Erythroblast (primary cell): ENCODE measurements around the gene REM2.
"Not testable (repeated sequence)": the region's sequence is repeated elsewhere in the genome, so short reads cannot be mapped to it uniquely, and the experiment has no call there.

Source experiments
- DNase-seq, 2 experiments: peaks; one replicate each; lab custom pipeline; 2025; lab: John Stamatoyannopoulos, UW
- GATA1 ChIP-seq: IDR thresholded peaks from 2 replicates; pipeline ENCODE4 v1.6.1; 2011; ENCODE audit warnings: low read depth, mild to moderate bottlenecking, control low read depth, low read length, moderate library complexity
- POLR2A ChIP-seq: IDR thresholded peaks from 2 replicates; pipeline ENCODE4 v1.6.1; 2011; ENCODE audit warnings: mild to moderate bottlenecking, low read length

REM2 gene

GRCh38 chr14:22854963-22855724 lies 27.9 kb upstream of the REM2 start:
- TF ChIP-seq GATA1 = no peak
- no peak for TF ChIP-seq POLR2A
- no peak for DNase-seq

- no peak for DNase-seq
- TF ChIP-seq POLR2A (no peak), GATA1 (no peak)
These were observed 26.6 kb upstream of the REM2 start for GRCh38 chr14:22856428-22856827.

DNA sequence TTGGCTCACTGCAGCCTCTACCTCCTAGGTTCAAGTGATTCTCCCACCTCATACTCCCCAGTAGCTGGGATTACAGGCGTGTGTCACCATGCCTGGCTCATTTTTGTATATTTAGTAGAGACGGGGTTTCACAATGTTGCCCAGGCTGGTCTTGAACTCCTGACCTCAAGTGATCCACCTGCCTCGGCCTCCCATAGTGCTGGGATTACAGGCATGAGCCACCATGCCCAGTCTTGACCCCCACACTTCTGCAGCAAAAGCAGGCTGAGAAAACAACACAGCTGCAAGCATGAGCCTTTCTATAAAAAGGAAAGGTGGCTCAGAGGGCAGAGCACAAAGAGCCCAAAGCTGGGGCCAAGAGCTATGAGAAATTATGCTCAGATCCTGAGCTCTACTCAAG lies 22.6 kb upstream of the REM2 start:
- not testable (repeated sequence) for DNase-seq

- no peak for DNase-seq
- TF ChIP-seq GATA1 (no peak), POLR2A (no peak)
These were observed 21.4 kb upstream of the REM2 start for GRCh38 chr14:22861651-22862050.

- no peak for DNase-seq
- no peak for TF ChIP-seq GATA1
- TF ChIP-seq POLR2A = no peak
These were observed 18.0 kb upstream of the REM2 start for GRCh38 chr14:22864979-22865378.

DNA sequence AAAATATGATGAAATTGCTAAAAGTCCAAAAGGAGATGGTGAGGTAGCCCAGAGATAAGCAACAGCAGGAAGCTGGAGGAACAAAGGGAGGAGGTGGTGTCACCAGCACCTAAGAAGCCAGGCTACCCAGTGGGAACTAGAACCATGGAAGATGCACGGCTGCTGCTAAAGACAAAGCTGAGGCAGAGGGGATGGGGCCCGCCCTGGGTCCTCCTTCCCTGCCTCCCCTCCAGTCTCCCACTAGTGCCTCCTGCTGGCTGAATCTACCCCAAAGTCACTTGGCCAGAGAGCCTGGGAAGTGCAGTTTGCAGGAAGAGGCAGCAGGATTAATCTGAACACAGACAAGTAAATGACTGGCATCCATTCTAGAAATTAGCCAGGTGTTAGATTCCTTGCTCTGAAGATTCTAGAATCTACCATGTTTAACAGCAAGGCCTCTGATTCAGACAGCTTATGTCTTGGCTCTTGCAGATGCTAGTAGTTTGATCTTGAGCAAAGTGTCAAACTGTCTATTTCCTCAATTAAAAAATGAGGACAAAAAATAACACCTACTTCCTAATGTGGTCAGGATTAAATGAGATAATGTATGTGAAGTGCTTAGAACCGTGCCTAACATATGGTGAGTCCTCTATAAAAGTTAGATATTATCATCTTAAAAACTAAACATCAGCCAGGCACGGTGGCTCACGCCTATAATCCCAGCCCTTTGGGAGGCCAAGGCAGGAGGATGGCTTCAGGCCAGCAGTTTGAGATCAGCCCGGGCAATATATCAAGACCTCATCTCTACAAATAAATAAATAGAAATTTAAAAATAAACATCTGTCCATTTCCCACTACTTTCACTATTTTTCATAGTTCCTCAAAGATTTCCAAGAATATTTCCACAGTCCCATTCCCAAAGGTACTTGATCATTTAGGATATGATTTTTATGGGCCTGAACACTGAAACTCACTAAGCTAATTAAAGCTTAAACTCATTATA lies 17.3 kb upstream of the REM2 start:
- TF ChIP-seq POLR2A (no peak), GATA1 (no peak)
- peak; percentile 47 for DNase-seq

GRCh38 chr14:22866874-22867273 lies 16.1 kb upstream of the REM2 start:
- no peak for TF ChIP-seq POLR2A
- no peak for TF ChIP-seq GATA1
- DNase-seq = no peak

- TF ChIP-seq GATA1 (no peak), POLR2A (no peak)
- peak in 1 of 2 experiments; percentile 85 for DNase-seq
These were observed 12.2 kb upstream of the REM2 start for GRCh38 chr14:22870811-22871223.

- TF ChIP-seq POLR2A (peak; percentile 93), GATA1 (no peak)
- peak; percentile 94 to 95 for DNase-seq
These were observed 11.6 kb upstream of the REM2 start, which contains the start of gene LRP10 for GRCh38 chr14:22871224-22872032. Gene LRP10, plus strand, starts transcription at chr14:22871740. Its CDS starts 564 bp downstream, at chr14:22872304.

GRCh38 chr14:22872033-22872832 lies 10.8 kb upstream of the REM2 start:
- TF ChIP-seq POLR2A = no peak
- TF ChIP-seq GATA1 = no peak
- peak; percentile 78 to 91 for DNase-seq

GRCh38 chr14:22872833-22873520 lies 10.0 kb upstream of the REM2 start:
- TF ChIP-seq POLR2A = no peak
- TF ChIP-seq GATA1 = no peak
- DNase-seq = no peak
